K562 (cell line): ENCODE measurements around the gene DAB2IP. TPM values are rescaled to one million over a fixed set of nuclear protein-coding genes. Genes with fewer than 3 reads are reported as not detected.

Experiments
- ATAC-seq: fragments of 200-7000 bp; cut with Tn5 transposase; 3 replicates; pipeline ENCODE4 v1.9.1; 2020; ENCODE audit warnings: moderate library complexity
- BruUV-seq: library from RNA; stranded (reverse); fragments of 400-500 nt; replicated peaks from 2 replicates; lab custom pipeline; 2021; lab: Mats Ljungman, UMichigan
- CTCF ChIA-PET: fragments of 300-600 bp; formaldehyde crosslinking; extraction: SDS; loops from one replicate; lab custom pipeline; 2021; ENCODE audit warnings: low intra/inter-chr PET ratio; lab: Yijun Ruan, JAX
- POLR2A ChIA-PET: fragments of 300-600, 350-650 bp; sonication (Branson Sonifier 250); formaldehyde crosslinking; extraction: SDS; loops from one replicate; lab custom pipeline; 2021; ENCODE audit warnings: antibody characterized with exemption, inconsistent platforms; lab: Yijun Ruan, JAX
- DNase-seq, 4 experiments: peaks; one replicate each; pipeline versions ENCODE4 v3.0.0 to v3.0.0-alpha.2; 2011 to 2018; ENCODE audit warnings: low spot score in 3 of 4, mixed read lengths in 3 of 4; ENCODE audit errors: extremely low read depth in 1 of 4
- FAIRE-seq: peaks from 2 replicates; lab custom pipeline; 2011; peaks lifted over from hg19 to GRCh38; lab: Jason Lieb, UNC
- H2AFZ ChIP-seq: 2 replicates; pipeline ENCODE4 v1.6.0; 2011; ENCODE audit warnings: low read depth, low read length, control low read depth, inconsistent platforms
- H3K27ac ChIP-seq: fragments of 200-600 bp; 3 replicates; pipeline ENCODE4 v1.8.0; 2011; ENCODE audit warnings: low read depth, mild to moderate bottlenecking, control low read depth, inconsistent platforms, low read length, moderate library complexity, mixed read lengths; ENCODE audit errors: extremely low read depth
- H3K27me3 ChIP-seq, 2 experiments: fragments of 300-600 bp in 1 of 2; 2 replicates in 1 of 2; 3 replicates in 1 of 2; pipeline versions ENCODE4 v1.6.0 to v1.8.0; 2011; ENCODE audit warnings: inconsistent platforms in 2 of 2, low read length in 2 of 2, mild to moderate bottlenecking in 1 of 2, mixed read lengths in 1 of 2, moderate library complexity in 1 of 2; ENCODE audit not compliant: control insufficient read depth in 2 of 2, insufficient read depth in 2 of 2
- H3K36me3 ChIP-seq: fragments of 300-600 bp; 3 replicates; pipeline ENCODE4 v1.8.0; 2011; ENCODE audit warnings: mild to moderate bottlenecking, low read length, inconsistent platforms; ENCODE audit not compliant: control insufficient read depth, insufficient read depth
- H3K4me1 ChIP-seq, 2 experiments: fragments of 200-600 bp in 1 of 2; replicated peaks in 1 of 2; 2 replicates in 1 of 2; 3 replicates in 1 of 2; pipeline versions ENCODE4 v1.5.1 to v1.8.0; 2011; ENCODE audit warnings: inconsistent platforms in 2 of 2, low read length in 2 of 2, mild to moderate bottlenecking in 1 of 2, mixed read lengths in 1 of 2, moderate library complexity in 1 of 2; ENCODE audit not compliant: control insufficient read depth in 2 of 2, insufficient read depth in 2 of 2
- H3K4me2 ChIP-seq: 2 replicates; pipeline ENCODE4 v1.6.1; 2011; ENCODE audit warnings: low read length, control low read depth, inconsistent platforms, mixed read lengths; ENCODE audit not compliant: insufficient read depth
- H3K4me3 ChIP-seq: fragments of 200-600 bp; sonication (generic), shearing (Covaris generic); 2 replicates; pipeline ENCODE4 v1.5.1; 2016; ENCODE audit warnings: control low read depth, inconsistent platforms
- H3K79me2 ChIP-seq: fragments of 200-600 bp; 3 replicates; pipeline ENCODE4 v1.8.0; 2011; ENCODE audit warnings: low read length, inconsistent platforms; ENCODE audit not compliant: control insufficient read depth, insufficient read depth
- H3K9ac ChIP-seq, 2 experiments: 2 replicates each; pipeline versions ENCODE4 v1.6.0 to v1.6.1; 2011; ENCODE audit warnings: low read depth in 2 of 2, low read length in 2 of 2, control low read depth in 1 of 2, inconsistent platforms in 1 of 2, mild to moderate bottlenecking in 1 of 2, mixed read lengths in 1 of 2; ENCODE audit not compliant: insufficient read depth in 1 of 2
- H3K9me1 ChIP-seq: one replicate; pipeline ENCODE4 v1.6.0; 2011; ENCODE audit warnings: inconsistent platforms, mild to moderate bottlenecking, low read length, moderate library complexity; ENCODE audit not compliant: control insufficient read depth, insufficient read depth
- H3K9me3 ChIP-seq: replicated peaks from 2 replicates; pipeline ENCODE4 v1.5.1; 2011; ENCODE audit warnings: low read depth, low read length, inconsistent platforms; ENCODE audit not compliant: control insufficient read depth, insufficient read depth
- H4K20me1 ChIP-seq: replicated peaks from 2 replicates; pipeline ENCODE4 v1.6.1; 2011; ENCODE audit warnings: low read length, inconsistent platforms, mixed read lengths; ENCODE audit not compliant: control insufficient read depth, insufficient read depth
- ARHGAP35 ChIP-seq: fragments of 450-650 bp; IDR thresholded peaks from 2 replicates; pipeline ENCODE4 v1.6.1; 2018; ENCODE audit not compliant: partially characterized antibody
- ARID4B ChIP-seq: sonication (generic); formaldehyde crosslinking; IDR thresholded peaks from 2 replicates; pipeline ENCODE4 v1.8.0; 2022; ENCODE audit warnings: mild to moderate bottlenecking, missing genetic modification reagents
- GTF2F1 ChIP-seq: IDR thresholded peaks from 2 replicates; pipeline ENCODE4 v1.6.1; 2011; ENCODE audit warnings: low read depth, low read length, improper control_type of control experiment
- HDAC1 ChIP-seq, 2 experiments: fragments of 450-650 bp; IDR thresholded peaks; 2 replicates each; pipeline ENCODE4 v1.6.1; 2016 to 2017; ENCODE audit warnings: inconsistent platforms in 1 of 2, mild to moderate bottlenecking in 1 of 2, moderate library complexity in 1 of 2
- HDAC2 ChIP-seq: fragments of 450-650 bp; IDR thresholded peaks from 2 replicates; pipeline ENCODE4 v1.6.1; 2016; ENCODE audit warnings: mild to moderate bottlenecking
- HMG20B ChIP-seq: fragments of 250-450 bp; sonication (Bioruptor Pico); IDR thresholded peaks from 2 replicates; pipeline ENCODE4 v1.5.0; 2021; ENCODE audit warnings: mild to moderate bottlenecking
- MAZ ChIP-seq, 2 experiments: fragments of 450-650 bp in 1 of 2; sonication (generic) in 1 of 2; formaldehyde crosslinking; IDR thresholded peaks in 1 of 2; conservative IDR thresholded peaks in 1 of 2; 2 replicates each; pipeline versions ENCODE4 v1.4.0 to v1.5.0; 2020; ENCODE audit warnings: mild to moderate bottlenecking in 1 of 2, missing genetic modification reagents in 1 of 2
- MBD2 ChIP-seq: sonication (generic); IDR thresholded peaks from 2 replicates; pipeline ENCODE4 v1.6.1; 2016; ENCODE audit warnings: low read depth, borderline replicate concordance
- NR4A1 ChIP-seq, 2 experiments: fragments of 250-450 bp in 1 of 2; fragments of 450-650 bp in 1 of 2; sonication (Bioruptor Pico) in 1 of 2; IDR thresholded peaks; 2 replicates each; pipeline versions ENCODE4 v1.4.0 to v1.6.1; 2016 to 2020; ENCODE audit warnings: mild to moderate bottlenecking in 2 of 2, missing compliant biosample characterization in 1 of 2, missing genetic modification characterization in 1 of 2, moderate library complexity in 1 of 2
- SFPQ ChIP-seq: fragments of 200-400 bp; formaldehyde crosslinking; IDR thresholded peaks from 2 replicates; pipeline ENCODE4 v1.6.1; 2017; ENCODE audit warnings: mild to moderate bottlenecking, low read depth, low read length, moderate library complexity
- TCF7L2 ChIP-seq: fragments of 150-350 bp; IDR thresholded peaks from 2 replicates; pipeline ENCODE4 v1.6.1; 2016; ENCODE audit warnings: low read depth, mild to moderate bottlenecking, low read length, moderate library complexity
- ZBTB1 ChIP-seq: sonication (generic); formaldehyde crosslinking; IDR thresholded peaks from 2 replicates; pipeline ENCODE4 v1.8.1; 2023; ENCODE audit warnings: missing genetic modification reagents, low read depth, mild to moderate bottlenecking, borderline replicate concordance
- ZC3H11A ChIP-seq: IDR thresholded peaks from 2 replicates; pipeline ENCODE4 v1.6.1; 2012; ENCODE audit warnings: low read depth, low read length, improper control_type of control experiment
- WGBS: fragments of 100-300 bp; shearing (Covaris generic); methylation state at CpG from one replicate; pipeline ENCODE4 v1.1.6; 2016; ENCODE audit warnings: low coverage, mixed read lengths; ENCODE audit not compliant: insufficient coverage; ENCODE audit errors: missing lambda C conversion rate; 5-methylcytosine and 5-hydroxymethylcytosine counted together
- in situ Hi-C: fragments of 300-500 bp; cut with MboI; formaldehyde crosslinking; loops from 4 replicates; pipeline ENCODE4 v1.15.0; 2018; ENCODE audit warnings: inconsistent platforms, mixed read lengths
- intact Hi-C: fragments of 100-400 bp; cut with micrococcal nuclease; formaldehyde crosslinking; loops from 2 replicates; pipeline ENCODE4 v1.14.2; 2022
- polyA plus RNA-seq, 8 experiments: library from polyadenylated mRNA; depleted of rRNA in 4 of 8; stranded (reverse) in 5 of 8; unstranded in 3 of 8; fragments of >200 nt; fragmentation: Nextera tagmentation in 2 of 8; fragmentation: Illumina TruSeq in 1 of 8; extraction: Ambion mirVana in 2 of 8; extraction: Trizol in 1 of 8; gene quantifications; 2 replicates each; pipeline versions ENCODE4 v1.2.1 to v1.2.3, GENCODE V29; 2011 to 2014; ENCODE audit warnings: inconsistent platforms in 1 of 8, missing spikeins in 1 of 8
- total RNA-seq, 7 experiments: library from RNA; depleted of rRNA in 6 of 7; stranded (reverse); fragments of >200 nt in 6 of 7; fragmentation: Illumina TruSeq in 2 of 7; extraction: Trizol in 2 of 7; gene quantifications; 2 replicates each; pipeline versions ENCODE4 v1.2.1 to v1.2.3, GENCODE V29; 2011 to 2021; ENCODE audit warnings: low replicate concordance in 1 of 7
- TF ChIP-seq, protein P1 (sequence below): sonication (generic); formaldehyde crosslinking; IDR thresholded peaks from 2 replicates; pipeline ENCODE4 v1.9.0; 2022; ENCODE audit warnings: mild to moderate bottlenecking, missing genetic modification reagents

DAB2IP gene
- total and polyA plus RNA-seq, 9 of the 15 experiments (the other 6 are each of a cell fraction or from before 2014, with no cell fraction given): 0.04 to 0.31 (median 0.08) TPM; not detected in 5

GRCh38 chr9:121666294-121666693 is 14.9 kb downstream of the DAB2IP start (continued):
- TF ChIP-seq ARID4B (no peak), MAZ (CRISPR knock-in tag; conservative IDR thresholded peaks at IDR 0.05 in 1 of 2, IDR thresholded peaks at IDR 0.05 in 1 of 2) (no peak), HMG20B (no peak)

- in situ Hi-C loops (no loop called here), intact Hi-C loops (no loop called here)
- ATAC-seq (no peak), DNase-seq (no peak), FAIRE-seq (no peak)
- BruUV-seq: no TSS peak
- H3K4me2 ChIP-seq: no peak overlapping the region
- H3K4me3 ChIP-seq: no peak overlapping the region
- WGBS: 4% methylated on average over 6 of the region's 6 CpGs
- no peaks in the 10 kb centered on the region for H3K9me1 ChIP-seq
- H3K79me2 ChIP-seq: no peaks in the 10 kb centered on the region
- H3K4me1 ChIP-seq: no peaks in the 10 kb centered on the region
- ChIA-PET POLR2A (interaction anchor here (0.6 kb wide), 1 partner anchor 994 kb away, joined by 3 read pairs; the partner anchor contains the start of gene OR1L1), CTCF (no interaction called here)
- no peak overlapping the region for H3K27ac ChIP-seq
- H3K27me3 ChIP-seq: peaks cover 4 to 9% of the 10 kb centered on the region in 2 experiments
- H3K9me3 ChIP-seq: no peaks in the 10 kb centered on the region
- no peak overlapping the region for H3K9ac ChIP-seq
- H3K36me3 ChIP-seq: no peaks in the 10 kb centered on the region
- H2AFZ ChIP-seq: no peak overlapping the region
- no peaks in the 10 kb centered on the region for H4K20me1 ChIP-seq
- TF ChIP-seq ARHGAP35: no peak
- TF ChIP-seq HDAC2: no peak
- no peak for TF ChIP-seq ZC3H11A
- no peak for TF ChIP-seq TCF7L2
- TF ChIP-seq GTF2F1: no peak
- TF ChIP-seq, protein P1, sequence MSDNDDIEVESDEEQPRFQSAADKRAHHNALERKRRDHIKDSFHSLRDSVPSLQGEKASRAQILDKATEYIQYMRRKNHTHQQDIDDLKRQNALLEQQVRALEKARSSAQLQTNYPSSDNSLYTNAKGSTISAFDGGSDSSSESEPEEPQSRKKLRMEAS: no peak
- TF ChIP-seq MBD2: no peak
- no peak for TF ChIP-seq HDAC1 (IDR thresholded peaks at IDR 0.05)
- no peak for TF ChIP-seq NR4A1 (CRISPR knock-in tag; IDR thresholded peaks at IDR 0.05)
- TF ChIP-seq NR4A1 (tag; IDR thresholded peaks at IDR 0.05): no peak
- no peak for TF ChIP-seq ZBTB1
- TF ChIP-seq SFPQ: no peak
Observed at GRCh38 chr9:121667214-121667613, 15.8 kb downstream of the DAB2IP start.
